Stimulated activated CD4-positive, alpha-beta T cell treated with anti-CD3 and anti-CD28 coated beads, TNF-alpha, amount 100 ng/mL, for 24 hours (primary cell): ENCODE data around the gene TNFSF13B.

Source experiments
- DNase-seq, 3 experiments: peaks; one replicate each; pipeline ENCODE4 v3.0.0-alpha.2; 2020; ENCODE audit warnings: low read depth in 3 of 3

TNFSF13B gene

DNA sequence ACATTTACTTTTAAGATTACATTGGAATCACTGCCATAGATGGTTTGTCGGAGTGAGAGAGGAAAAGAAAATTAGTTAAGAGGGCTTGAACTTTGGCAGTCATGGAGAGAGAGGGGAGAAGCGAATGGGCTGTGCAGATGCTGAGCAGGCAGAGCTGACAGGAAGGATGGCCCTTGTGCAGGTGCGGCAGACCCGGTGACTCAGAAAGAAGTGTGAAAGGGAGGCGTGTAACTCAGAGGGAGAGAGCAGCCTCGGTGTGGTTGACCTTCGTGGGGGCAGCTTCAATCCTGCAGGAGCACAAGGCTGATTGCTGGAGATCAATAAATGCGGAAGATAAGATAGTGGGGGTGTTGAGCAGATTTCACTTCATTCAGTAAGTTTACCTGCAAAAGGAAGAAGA is 76.9 kb downstream of the TNFSF13B start:
- DNase-seq, result no peak

DNA sequence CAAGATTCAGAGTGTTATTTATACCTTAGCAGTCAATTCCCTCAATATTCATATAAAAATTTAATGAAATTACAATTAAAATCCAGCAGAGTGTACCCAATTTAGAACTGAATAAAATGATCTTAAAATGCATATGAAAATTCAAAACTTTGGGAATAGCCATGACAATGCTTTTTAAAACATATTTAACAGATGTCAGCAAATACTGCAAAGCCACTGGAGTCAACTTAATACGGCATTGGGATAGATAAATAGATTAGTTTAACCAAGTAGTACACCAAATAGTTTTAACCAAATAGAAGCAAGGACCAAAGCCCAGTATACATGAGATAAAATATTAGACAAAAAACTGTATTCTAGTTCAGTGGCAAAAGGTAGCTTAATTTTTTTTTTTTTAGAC is 79.8 kb downstream of the TNFSF13B start:
- DNase-seq, result no peak

DNA sequence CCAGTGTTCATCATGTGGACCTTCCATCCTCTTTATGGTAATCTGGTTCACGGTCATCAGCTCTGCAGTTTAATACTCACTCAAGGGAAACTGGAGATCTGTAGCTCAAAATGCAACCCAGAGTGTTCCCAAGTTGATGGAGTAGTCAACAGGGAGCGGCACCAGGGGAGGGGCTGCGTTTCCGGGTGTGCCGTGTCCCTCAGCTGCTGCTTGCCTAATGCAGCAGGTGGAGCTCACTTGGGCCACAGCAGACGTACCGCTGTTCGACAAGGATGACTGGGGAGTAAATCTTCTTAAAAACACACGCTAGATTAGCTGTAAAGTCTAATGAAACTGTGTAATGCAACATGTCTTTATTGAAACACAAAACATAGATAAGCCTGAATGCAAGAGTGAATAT is 81.1 kb downstream of the TNFSF13B start:
- DNase-seq, result no peak

DNA sequence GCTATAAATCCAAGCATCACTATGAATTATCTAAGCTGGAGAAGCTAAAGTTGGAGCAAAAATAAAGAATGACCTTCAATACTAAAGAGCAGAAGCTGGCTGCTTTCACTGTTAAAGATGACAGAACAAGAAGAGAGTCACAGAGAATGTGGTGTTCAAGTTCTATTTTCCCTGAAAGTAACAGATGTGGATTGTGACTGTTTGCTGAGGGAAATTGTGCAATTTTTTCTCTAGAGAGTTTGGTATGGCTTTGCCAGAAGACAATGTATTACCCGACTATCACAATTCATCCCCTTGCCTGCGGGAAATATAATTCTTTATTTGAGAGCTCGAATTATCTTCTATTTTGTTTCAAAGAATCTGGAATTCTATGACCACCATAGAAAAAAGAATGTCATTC is 83.1 kb downstream of the TNFSF13B start:
- no peak for DNase-seq

DNA sequence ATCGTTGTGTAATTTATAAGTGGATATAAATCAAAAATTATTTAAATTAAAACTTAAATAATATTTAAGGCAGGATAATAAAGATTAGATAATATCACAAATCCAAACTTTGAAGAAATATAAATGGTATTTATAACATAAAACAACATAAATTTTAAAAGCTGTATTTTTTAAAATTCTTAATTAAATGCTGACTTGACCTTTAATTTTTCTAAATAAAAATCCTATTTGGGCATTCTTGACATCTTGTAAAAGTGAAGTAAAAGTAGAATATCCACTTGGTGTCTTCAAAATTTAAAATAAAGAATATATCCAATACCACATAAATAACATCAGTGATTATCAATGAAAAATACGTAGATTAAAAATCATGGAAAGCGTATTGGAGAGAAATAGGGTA is 87.7 kb downstream of the TNFSF13B start:
- no peak for DNase-seq
